OCI-LY7 (cell line): ENCODE results near the gene UPK3BL1. TPM values are rescaled to one million over a fixed set of nuclear protein-coding genes. Genes with fewer than 3 reads are reported as not detected.
A peak's percentile ranks its signal among the peaks of the same experiment; 100 is the strongest.
"Not testable (repeated sequence)": the region's sequence is repeated elsewhere in the genome, so short reads cannot be mapped to it uniquely, and the experiment has no call there.

Experiments used
- BruUV-seq: library from RNA; stranded (reverse); fragments of 400-500 nt; replicated peaks from 2 replicates; lab custom pipeline; 2021; lab: Mats Ljungman, UMichigan
- CTCF ChIA-PET: fragments of 300-600 bp; sonication (Branson Sonifier 250); formaldehyde crosslinking; loops from one replicate; lab custom pipeline; 2022; ENCODE audit warnings: antibody characterized with exemption; ENCODE audit not compliant: unreplicated experiment; lab: Charles Lee
- POLR2A ChIA-PET: fragments of 300-600 bp; sonication (Branson Sonifier 250); formaldehyde crosslinking; loops from one replicate; lab custom pipeline; 2022; ENCODE audit warnings: antibody characterized with exemption; lab: Charles Lee
- DNase-seq: peaks from one replicate; pipeline ENCODE4 v3.0.0-alpha.2; 2015; ENCODE audit warnings: low spot score
- H2AFZ ChIP-seq: fragments of 200-600 bp; sonication (generic), shearing (Covaris generic); 2 replicates; pipeline ENCODE4 v1.6.1; 2014; ENCODE audit warnings: mild to moderate bottlenecking, antibody characterized with exemption, low read length, moderate library complexity
- H3K27ac ChIP-seq: fragments of 200-600 bp; sonication (generic); 2 replicates; pipeline ENCODE4 v1.5.1; 2014; ENCODE audit warnings: mixed run types, low read depth, mild to moderate bottlenecking, moderate library complexity, low read length, inconsistent platforms; ENCODE audit not compliant: poor library complexity, severe bottlenecking
- H3K36me3 ChIP-seq: fragments of 200-600 bp; sonication (generic); 2 replicates; pipeline ENCODE4 v1.6.1; 2014; ENCODE audit warnings: mild to moderate bottlenecking, antibody characterized with exemption, low read length, moderate library complexity, mixed read lengths; ENCODE audit not compliant: insufficient read depth
- H3K4me1 ChIP-seq: fragments of 200-600 bp; sonication (generic); 2 replicates; pipeline ENCODE4 v1.5.1; 2014; ENCODE audit warnings: mild to moderate bottlenecking, low read length; ENCODE audit not compliant: insufficient read depth, poor library complexity, severe bottlenecking
- H3K4me2 ChIP-seq: fragments of 200-600 bp; sonication (generic); 2 replicates; pipeline ENCODE4 v1.6.1; 2014; ENCODE audit warnings: mild to moderate bottlenecking, low read length
- H3K4me3 ChIP-seq: fragments of 200-600 bp; sonication (generic); 2 replicates; pipeline ENCODE4 v1.5.1; 2014; ENCODE audit warnings: mild to moderate bottlenecking, low read depth, low read length; ENCODE audit not compliant: poor library complexity, severe bottlenecking
- H3K79me2 ChIP-seq: fragments of 200-600 bp; sonication (generic); 2 replicates; pipeline ENCODE4 v1.6.1; 2016; ENCODE audit warnings: low read depth, mild to moderate bottlenecking, low read length, moderate library complexity, mixed read lengths; ENCODE audit not compliant: insufficient read depth
- H3K9me2 ChIP-seq: fragments of 200-600 bp; sonication (generic); 2 replicates; pipeline ENCODE4 v1.6.1; 2016; ENCODE audit warnings: mild to moderate bottlenecking, low read length, mixed read lengths; ENCODE audit not compliant: insufficient read depth
- H3K9me3 ChIP-seq: fragments of 200-600 bp; sonication (generic); 2 replicates; pipeline ENCODE4 v1.6.1; 2014; ENCODE audit warnings: mild to moderate bottlenecking, mixed run types, low read length, mixed read lengths
- H4K20me1 ChIP-seq: fragments of 200-600 bp; sonication (generic); 2 replicates; pipeline ENCODE4 v1.6.1; 2014; ENCODE audit warnings: mild to moderate bottlenecking, antibody characterized with exemption, low read length, moderate library complexity, mixed read lengths; ENCODE audit not compliant: insufficient read depth
- intact Hi-C: fragments of 100-400 bp; cut with micrococcal nuclease; formaldehyde crosslinking; loops from one replicate; pipeline ENCODE4 v1.10.0; 2022; ENCODE audit not compliant: unreplicated experiment
- total RNA-seq, 2 experiments: library from RNA; depleted of rRNA in 1 of 2; stranded (reverse); fragments of >200 nt in 1 of 2; shearing (Covaris generic) in 1 of 2; gene quantifications; 2 replicates each; pipeline ENCODE4 v1.2.3, GENCODE V29; 2014 to 2022

UPK3BL1 gene
- total RNA-seq, 2 experiments from 2014 or later: 22.6 to 26.6 TPM

GRCh38 chr7:102675545-102675944, 33.0 kb upstream of the UPK3BL1 start:
- H3K79me2 ChIP-seq, H3K9me2 ChIP-seq, H3K4me2 ChIP-seq, H3K9me3 ChIP-seq, BruUV-seq, H3K27ac ChIP-seq, POLR2A ChIA-PET, H3K36me3 ChIP-seq, intact Hi-C loops, H2AFZ ChIP-seq, H3K4me1 ChIP-seq, H3K4me3 ChIP-seq, H4K20me1 ChIP-seq, CTCF ChIA-PET, DNase-seq: not testable (repeated sequence)

GRCh38 chr7:102673447-102674067, 31.0 kb upstream of the UPK3BL1 start:
- BruUV-seq: not testable (repeated sequence)

GRCh38 chr7:102671956-102672307, 29.3 kb upstream of the UPK3BL1 start:
- POLR2A ChIA-PET, H4K20me1 ChIP-seq, CTCF ChIA-PET, BruUV-seq, H3K4me3 ChIP-seq, intact Hi-C loops, H3K4me1 ChIP-seq, H3K9me3 ChIP-seq, H3K9me2 ChIP-seq, H3K4me2 ChIP-seq, DNase-seq, H3K79me2 ChIP-seq, H3K27ac ChIP-seq, H3K36me3 ChIP-seq, H2AFZ ChIP-seq: not testable (repeated sequence)

More at GRCh38 chr7:102673447-102674067, 31.0 kb upstream of the UPK3BL1 start:
- H3K27ac ChIP-seq, H3K9me3 ChIP-seq, H4K20me1 ChIP-seq, H2AFZ ChIP-seq, CTCF ChIA-PET, H3K4me3 ChIP-seq, intact Hi-C loops, H3K4me2 ChIP-seq, H3K79me2 ChIP-seq, H3K4me1 ChIP-seq, H3K36me3 ChIP-seq, DNase-seq, H3K9me2 ChIP-seq, POLR2A ChIA-PET: not testable (repeated sequence)

- H3K9me3 ChIP-seq, H3K79me2 ChIP-seq, intact Hi-C loops, H3K9me2 ChIP-seq, H3K36me3 ChIP-seq, H3K27ac ChIP-seq, POLR2A ChIA-PET, H2AFZ ChIP-seq, BruUV-seq, H3K4me1 ChIP-seq, CTCF ChIA-PET, DNase-seq, H4K20me1 ChIP-seq, H3K4me2 ChIP-seq: not testable (repeated sequence)
- H3K4me3 ChIP-seq: peak within 1 kb of the TSS; percentile 53
Measured at GRCh38 chr7:102671166-102671955, 28.8 kb upstream of the UPK3BL1 start, which contains the start of gene POLR2J2. TSS of gene POLR2J2 (minus strand) at chr7:102671663. CDS start at chr7:102671601, 62 bp downstream.

GRCh38 chr7:102667523-102667922, 24.9 kb upstream of the UPK3BL1 start:
- H3K9me3 ChIP-seq, H3K4me3 ChIP-seq, H2AFZ ChIP-seq, H3K36me3 ChIP-seq, H3K4me2 ChIP-seq, DNase-seq, H3K9me2 ChIP-seq, H4K20me1 ChIP-seq, intact Hi-C loops, CTCF ChIA-PET, H3K79me2 ChIP-seq, H3K27ac ChIP-seq, H3K4me1 ChIP-seq, BruUV-seq, POLR2A ChIA-PET: not testable (repeated sequence)

- POLR2A ChIA-PET, H3K4me3 ChIP-seq, H3K9me2 ChIP-seq, H3K4me2 ChIP-seq, H3K4me1 ChIP-seq, H3K9me3 ChIP-seq, CTCF ChIA-PET, H3K36me3 ChIP-seq, H3K27ac ChIP-seq, H4K20me1 ChIP-seq, DNase-seq, intact Hi-C loops, BruUV-seq, H3K79me2 ChIP-seq, H2AFZ ChIP-seq: not testable (repeated sequence)
Measured at GRCh38 chr7:102666850-102667249, 24.3 kb upstream of the UPK3BL1 start.
